GM12873 (cell line): ENCODE data around the gene EMC10.

Source experiments
- TF ChIP-seq, protein P1 (sequence below): IDR thresholded peaks from 2 replicates; pipeline ENCODE4 v1.5.1; 2012; ENCODE audit warnings: low read depth, mild to moderate bottlenecking, moderate library complexity, low read length, control low read depth; ENCODE audit not compliant: insufficient read depth; ENCODE audit errors: missing control alignments

The EMC10 gene

DNA sequence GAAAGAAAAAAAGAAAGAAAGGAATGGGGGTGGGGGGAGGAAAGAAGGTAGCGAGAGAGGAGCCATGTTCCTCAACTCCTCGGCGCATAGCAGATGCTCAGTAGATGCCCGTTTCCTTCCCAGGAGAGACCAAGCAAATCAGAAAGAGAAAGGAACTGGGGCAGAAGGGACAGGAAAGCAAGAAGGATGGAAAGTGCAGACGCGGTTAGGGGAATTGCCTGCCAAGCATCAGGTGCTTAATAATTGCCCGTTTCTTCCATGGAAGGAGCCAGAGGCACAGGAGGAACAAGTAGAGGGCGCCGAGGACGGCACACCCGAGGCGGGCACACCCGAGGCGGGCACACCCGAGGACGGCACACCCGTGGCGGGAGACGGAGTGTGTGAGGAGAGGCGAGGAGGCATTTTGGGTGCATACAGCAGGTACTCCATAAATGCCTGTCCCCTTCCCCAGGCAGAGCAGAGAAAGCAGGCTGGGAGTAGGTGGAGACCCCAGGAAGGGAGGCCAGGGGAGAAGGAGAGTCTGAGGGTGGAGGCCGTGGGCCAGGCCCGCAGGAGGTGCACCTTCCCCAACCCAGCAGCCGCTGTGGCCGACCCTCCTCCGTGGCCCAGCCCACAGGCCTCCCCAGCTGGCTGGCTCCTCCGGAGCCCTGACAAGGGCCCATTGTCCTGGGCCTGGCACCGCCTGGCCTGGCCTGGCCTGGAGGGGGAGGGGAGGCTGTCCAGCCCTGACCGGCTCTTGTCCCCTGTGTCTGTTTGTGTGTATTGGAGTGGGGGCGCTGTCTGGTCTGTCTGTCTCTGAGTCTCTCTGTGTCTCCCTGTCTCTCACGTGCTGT lies 20.1 kb downstream of the EMC10 start:
- TF ChIP-seq, protein P1, sequence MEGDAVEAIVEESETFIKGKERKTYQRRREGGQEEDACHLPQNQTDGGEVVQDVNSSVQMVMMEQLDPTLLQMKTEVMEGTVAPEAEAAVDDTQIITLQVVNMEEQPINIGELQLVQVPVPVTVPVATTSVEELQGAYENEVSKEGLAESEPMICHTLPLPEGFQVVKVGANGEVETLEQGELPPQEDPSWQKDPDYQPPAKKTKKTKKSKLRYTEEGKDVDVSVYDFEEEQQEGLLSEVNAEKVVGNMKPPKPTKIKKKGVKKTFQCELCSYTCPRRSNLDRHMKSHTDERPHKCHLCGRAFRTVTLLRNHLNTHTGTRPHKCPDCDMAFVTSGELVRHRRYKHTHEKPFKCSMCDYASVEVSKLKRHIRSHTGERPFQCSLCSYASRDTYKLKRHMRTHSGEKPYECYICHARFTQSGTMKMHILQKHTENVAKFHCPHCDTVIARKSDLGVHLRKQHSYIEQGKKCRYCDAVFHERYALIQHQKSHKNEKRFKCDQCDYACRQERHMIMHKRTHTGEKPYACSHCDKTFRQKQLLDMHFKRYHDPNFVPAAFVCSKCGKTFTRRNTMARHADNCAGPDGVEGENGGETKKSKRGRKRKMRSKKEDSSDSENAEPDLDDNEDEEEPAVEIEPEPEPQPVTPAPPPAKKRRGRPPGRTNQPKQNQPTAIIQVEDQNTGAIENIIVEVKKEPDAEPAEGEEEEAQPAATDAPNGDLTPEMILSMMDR = no peak

DNA sequence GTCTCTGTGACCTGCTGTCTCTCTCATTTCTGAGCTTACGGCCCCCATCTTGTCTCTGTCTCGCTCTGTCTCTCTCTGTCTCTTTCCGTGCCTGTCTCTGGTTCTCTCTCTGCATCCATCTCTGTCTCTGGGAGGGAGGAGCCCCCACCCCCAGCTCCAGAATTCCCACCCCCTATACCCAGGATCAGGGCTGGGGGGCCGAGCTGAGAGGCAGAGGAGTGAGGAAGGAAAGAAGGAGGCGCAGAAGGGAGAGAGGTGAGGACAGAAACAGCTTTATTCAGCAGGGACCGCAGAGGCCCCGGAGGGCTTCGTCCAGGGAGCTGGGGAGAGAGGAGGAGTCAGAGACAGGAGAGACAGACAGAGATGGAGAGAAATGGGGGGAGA lies 20.7 kb downstream of the EMC10 start:
- TF ChIP-seq, protein P1 = no peak

DNA sequence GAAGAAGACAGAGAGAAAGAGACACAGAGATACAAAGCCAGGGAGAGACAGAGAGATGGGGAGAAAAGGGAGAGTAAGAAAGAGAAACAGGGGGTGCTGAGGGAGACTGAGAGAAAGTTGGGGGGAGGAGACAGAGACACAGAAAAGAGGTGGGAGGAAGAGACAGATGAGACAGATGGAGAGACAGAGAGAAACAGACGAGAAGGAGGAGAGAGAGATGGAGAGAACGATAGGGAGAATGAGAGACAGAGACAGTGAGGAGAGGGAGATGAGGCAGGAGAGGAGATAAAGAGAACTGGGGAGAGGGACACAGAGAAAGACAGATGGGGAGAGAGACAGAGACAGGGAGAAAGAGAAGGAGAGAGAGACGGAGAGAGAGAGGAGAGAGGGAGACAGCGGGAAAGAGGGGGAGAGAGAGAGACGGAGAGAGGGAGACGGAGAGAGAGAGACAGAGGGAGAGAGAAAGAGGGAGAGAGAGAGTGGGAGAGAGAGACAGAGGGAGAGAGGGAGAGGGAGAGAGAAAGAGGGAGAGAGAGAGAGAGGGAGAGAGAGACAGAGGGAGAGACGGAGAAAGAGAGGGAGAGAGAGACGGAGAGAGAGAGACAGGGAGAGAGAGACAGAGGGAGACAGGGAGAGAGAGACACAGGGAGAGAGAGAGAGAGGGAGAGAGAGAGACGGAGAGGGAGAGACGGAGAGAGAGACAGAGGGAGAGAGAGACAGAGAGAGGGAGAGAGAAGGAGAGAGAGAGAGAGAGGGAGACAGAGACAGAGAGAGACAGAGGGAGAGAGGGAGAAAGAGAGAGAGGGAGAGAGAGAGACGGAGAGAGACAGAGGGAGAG lies 22.1 kb downstream of the EMC10 start:
- TF ChIP-seq, protein P1 = no peak

DNA sequence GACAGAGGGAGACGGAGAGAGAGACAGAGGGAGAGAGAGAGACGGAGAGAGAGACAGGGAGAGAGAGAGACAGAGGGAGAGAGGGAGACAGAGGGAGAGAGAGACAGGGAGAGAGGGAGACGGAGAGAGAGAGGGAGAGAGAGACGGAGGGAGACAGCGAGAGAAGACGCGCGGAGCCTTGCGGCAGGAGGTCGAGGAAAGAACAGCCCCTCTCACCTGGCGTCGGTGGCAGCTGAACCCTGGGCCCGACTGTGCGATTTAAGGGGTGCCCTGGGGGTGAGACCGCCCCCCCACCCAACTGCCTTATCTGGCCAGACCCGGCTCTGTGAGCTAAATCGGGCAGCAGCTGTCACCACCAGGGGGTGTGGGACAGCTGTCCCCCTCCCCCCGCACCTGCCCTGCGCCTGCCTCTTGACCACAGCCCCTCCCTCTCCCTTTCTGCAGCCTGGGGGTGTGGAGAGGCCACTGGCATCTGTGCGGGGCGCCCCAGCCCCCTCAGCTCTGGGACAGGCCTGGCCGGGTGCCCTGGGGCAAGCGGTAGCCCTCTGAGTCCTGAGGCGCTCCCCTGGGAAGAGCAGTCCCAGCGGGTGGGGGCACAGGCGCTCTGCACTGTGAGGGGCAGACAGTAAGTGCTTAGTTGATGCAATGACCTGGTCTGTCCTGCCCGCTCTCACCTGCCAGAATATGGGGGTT lies 23.9 kb downstream of the EMC10 start:
- TF ChIP-seq, protein P1 = peak; percentile 26

DNA sequence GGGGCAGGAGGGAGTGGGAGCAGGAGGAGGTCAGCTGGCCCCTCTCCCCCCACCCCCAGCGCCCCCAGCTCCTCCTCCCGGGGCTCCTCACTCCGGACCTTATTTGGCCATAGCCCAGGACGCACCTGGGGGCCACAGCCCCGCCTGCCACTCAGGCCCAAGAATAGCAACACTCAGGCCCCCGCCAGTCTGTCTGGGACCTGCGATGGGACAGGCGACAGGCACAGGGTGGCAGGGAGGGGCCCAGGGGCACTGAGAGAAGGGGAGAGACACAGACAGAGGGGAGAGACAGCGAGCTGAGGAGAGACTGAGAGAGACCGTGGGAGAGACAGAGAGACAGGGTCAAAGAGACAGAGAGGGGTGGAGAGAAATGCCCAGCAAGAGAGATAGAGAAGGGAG lies 24.4 kb downstream of the EMC10 start:
- TF ChIP-seq, protein P1 = no peak

DNA sequence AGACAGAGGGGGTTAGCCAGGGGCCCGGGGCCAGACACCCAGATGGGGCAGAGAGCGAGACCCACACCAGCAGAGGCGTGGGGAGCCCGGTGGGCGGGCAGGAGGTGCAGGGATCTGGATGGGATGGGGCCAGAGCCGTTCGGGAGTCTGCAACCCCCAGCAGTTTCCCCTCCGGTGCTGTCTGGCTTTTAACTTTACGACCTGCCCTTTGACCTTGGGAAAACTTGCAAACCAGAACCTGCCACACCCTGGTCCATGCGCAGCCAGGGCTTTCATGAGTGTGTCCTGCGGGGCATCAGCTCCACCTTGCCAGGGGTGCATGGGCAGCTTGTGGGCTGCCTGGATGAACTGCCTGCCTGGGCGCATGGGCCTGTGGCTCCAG lies 24.9 kb downstream of the EMC10 start:
- TF ChIP-seq, protein P1 = no peak
